SU-DHL-6 (cell line): ENCODE measurements around the gene IL37.
"Not testable (repeated sequence)": the region's sequence is repeated elsewhere in the genome, so short reads cannot be mapped to it uniquely, and the experiment has no call there.

Source experiments
- H2AFZ ChIP-seq: fragments of 200-600 bp; sonication (generic); 2 replicates; pipeline ENCODE4 v1.6.1; 2014; ENCODE audit warnings: low read depth, mild to moderate bottlenecking, moderate library complexity, mixed read lengths, antibody characterized with exemption, low read length; ENCODE audit not compliant: severe bottlenecking
- H3F3A ChIP-seq: fragments of 200-600 bp; shearing (Covaris generic); 2 replicates; pipeline ENCODE4 v1.6.0; 2016; ENCODE audit warnings: antibody characterized with exemption, mild to moderate bottlenecking; ENCODE audit not compliant: insufficient read depth
- H3K27ac ChIP-seq: fragments of 200-600 bp; sonication (generic); 2 replicates; pipeline ENCODE4 v1.5.1; 2016; ENCODE audit warnings: low read depth, mild to moderate bottlenecking, low read length, moderate library complexity, mixed read lengths
- H3K27me3 ChIP-seq: fragments of 200-600 bp; sonication (generic), shearing (Covaris generic); 2 replicates; pipeline ENCODE4 v1.6.0; 2014; ENCODE audit warnings: mild to moderate bottlenecking, low read length
- H3K36me3 ChIP-seq: fragments of 200-600 bp; sonication (generic); 2 replicates; pipeline ENCODE4 v1.6.1; 2014; ENCODE audit warnings: mild to moderate bottlenecking, low read length, mixed read lengths
- H3K4me2 ChIP-seq: fragments of 300-600, 200-600 bp; shearing (Covaris generic), sonication (generic); 2 replicates; pipeline ENCODE4 v1.6.0; 2014; ENCODE audit warnings: low read length, low read depth, mild to moderate bottlenecking; ENCODE audit not compliant: poor library complexity, severe bottlenecking
- H3K4me3 ChIP-seq: fragments of 200-600 bp; sonication (generic); 2 replicates; pipeline ENCODE4 v1.5.1; 2014; ENCODE audit warnings: antibody characterized with exemption, low read length, mild to moderate bottlenecking, mixed read lengths; ENCODE audit not compliant: insufficient read depth, poor library complexity, severe bottlenecking
- H3K79me2 ChIP-seq: fragments of 200-600 bp; sonication (generic); 2 replicates; pipeline ENCODE4 v1.6.1; 2014; ENCODE audit warnings: mild to moderate bottlenecking, low read length, moderate library complexity; ENCODE audit not compliant: insufficient read depth
- H3K9ac ChIP-seq: fragments of 200-600 bp; sonication (generic); 2 replicates; pipeline ENCODE4 v1.7.0; 2014; ENCODE audit warnings: mild to moderate bottlenecking, low read length
- H3K9me2 ChIP-seq: fragments of 200-600 bp; sonication (generic); replicated peaks from 2 replicates; pipeline ENCODE4 v1.6.1; 2014; ENCODE audit warnings: low read length; ENCODE audit not compliant: insufficient read depth
- H3K9me3 ChIP-seq: fragments of 200-600 bp; sonication (generic); 2 replicates; pipeline ENCODE4 v1.6.1; 2014; ENCODE audit warnings: low read length, mixed read lengths; ENCODE audit not compliant: insufficient read depth
- H4K20me1 ChIP-seq: fragments of 200-600 bp; sonication (generic); 2 replicates; pipeline ENCODE4 v1.6.1; 2014; ENCODE audit warnings: low read depth, mild to moderate bottlenecking, antibody characterized with exemption, low read length, moderate library complexity, mixed read lengths
- EZH2phosphoT487 ChIP-seq: fragments of 200-600 bp; sonication (generic), shearing (Covaris generic); conservative IDR thresholded peaks from 2 replicates; pipeline ENCODE4 v1.6.1; 2018; ENCODE audit warnings: mild to moderate bottlenecking, antibody characterized with exemption, low read length, moderate library complexity, mixed read lengths
- TF ChIP-seq, protein P1 (sequence below): fragments of 200-600 bp; sonication (generic); IDR thresholded peaks from one replicate; pipeline ENCODE4 v1.5.1; 2017; ENCODE audit warnings: antibody characterized with exemption, mild to moderate bottlenecking, low read length, moderate library complexity; ENCODE audit not compliant: insufficient read depth, poor library complexity, severe bottlenecking

IL37 gene

DNA sequence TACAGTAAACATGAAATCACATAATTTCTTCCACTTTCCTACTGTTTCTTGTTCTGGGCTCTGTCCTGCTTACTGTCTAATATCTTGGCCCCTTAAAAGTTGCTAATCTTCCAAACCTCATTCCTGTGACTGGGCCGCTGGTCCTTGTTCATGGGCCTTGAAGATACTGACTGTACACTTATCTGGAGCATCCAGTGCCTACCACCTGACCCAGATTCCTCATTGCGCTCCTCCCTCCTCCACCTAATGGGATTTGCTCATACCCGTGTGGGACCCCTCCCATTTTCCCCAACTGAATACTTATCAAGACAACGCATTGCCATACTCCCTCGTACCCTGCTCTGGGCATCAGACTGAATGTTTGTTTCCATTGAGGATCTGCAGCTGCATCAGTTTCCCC, 6.1 kb upstream of the IL37 start:
- Histone ChIP-seq H2AFZ (no peak overlapping the region), H3K27me3 (no peaks in the 10 kb centered on the region), H3K9ac (no peak overlapping the region), H4K20me1 (no peaks in the 10 kb centered on the region), H3F3A (no peaks in the 10 kb centered on the region), H3K27ac (no peak overlapping the region), H3K9me2 (no peaks in the 10 kb centered on the region), H3K4me2 (no peak overlapping the region), H3K9me3 (no peaks in the 10 kb centered on the region), H3K4me3 (no peak overlapping the region), H3K36me3 (no peaks in the 10 kb centered on the region), H3K79me2 (no peaks in the 10 kb centered on the region)
- TF ChIP-seq EZH2phosphoT487, result no peak
- TF ChIP-seq, protein P1, sequence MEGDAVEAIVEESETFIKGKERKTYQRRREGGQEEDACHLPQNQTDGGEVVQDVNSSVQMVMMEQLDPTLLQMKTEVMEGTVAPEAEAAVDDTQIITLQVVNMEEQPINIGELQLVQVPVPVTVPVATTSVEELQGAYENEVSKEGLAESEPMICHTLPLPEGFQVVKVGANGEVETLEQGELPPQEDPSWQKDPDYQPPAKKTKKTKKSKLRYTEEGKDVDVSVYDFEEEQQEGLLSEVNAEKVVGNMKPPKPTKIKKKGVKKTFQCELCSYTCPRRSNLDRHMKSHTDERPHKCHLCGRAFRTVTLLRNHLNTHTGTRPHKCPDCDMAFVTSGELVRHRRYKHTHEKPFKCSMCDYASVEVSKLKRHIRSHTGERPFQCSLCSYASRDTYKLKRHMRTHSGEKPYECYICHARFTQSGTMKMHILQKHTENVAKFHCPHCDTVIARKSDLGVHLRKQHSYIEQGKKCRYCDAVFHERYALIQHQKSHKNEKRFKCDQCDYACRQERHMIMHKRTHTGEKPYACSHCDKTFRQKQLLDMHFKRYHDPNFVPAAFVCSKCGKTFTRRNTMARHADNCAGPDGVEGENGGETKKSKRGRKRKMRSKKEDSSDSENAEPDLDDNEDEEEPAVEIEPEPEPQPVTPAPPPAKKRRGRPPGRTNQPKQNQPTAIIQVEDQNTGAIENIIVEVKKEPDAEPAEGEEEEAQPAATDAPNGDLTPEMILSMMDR, result no peak

DNA sequence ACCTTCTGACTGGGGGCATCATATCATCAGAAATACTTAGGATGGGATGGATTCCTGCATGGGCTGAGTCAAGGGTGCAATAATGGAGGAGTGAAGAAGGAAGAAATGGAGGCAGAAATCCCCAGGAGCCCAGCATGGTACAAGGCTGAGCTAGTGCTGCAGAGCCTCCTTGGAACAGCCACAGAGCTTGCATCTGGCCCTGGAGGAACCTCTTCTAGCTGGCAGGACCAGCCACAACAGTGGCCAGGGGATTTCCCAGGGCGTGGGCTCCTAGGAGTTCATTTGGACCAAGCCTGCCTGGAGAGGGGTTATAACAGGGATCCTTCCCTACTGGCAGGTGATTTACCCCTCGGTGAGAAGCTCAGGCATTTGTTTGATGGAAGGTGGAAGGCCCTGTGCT, 4.7 kb upstream of the IL37 start:
- Histone ChIP-seq H3F3A (no peaks in the 10 kb centered on the region), H3K79me2 (no peaks in the 10 kb centered on the region), H3K9me3 (no peaks in the 10 kb centered on the region), H3K36me3 (no peaks in the 10 kb centered on the region), H3K9me2 (no peaks in the 10 kb centered on the region), H3K4me3 (no peak overlapping the region), H3K4me2 (no peak overlapping the region), H3K27me3 (no peaks in the 10 kb centered on the region), H4K20me1 (no peaks in the 10 kb centered on the region), H3K27ac (no peak overlapping the region), H3K9ac (no peak overlapping the region), H2AFZ (no peak overlapping the region)
- no peak for TF ChIP-seq EZH2phosphoT487
- TF ChIP-seq, protein P1, result no peak

DNA sequence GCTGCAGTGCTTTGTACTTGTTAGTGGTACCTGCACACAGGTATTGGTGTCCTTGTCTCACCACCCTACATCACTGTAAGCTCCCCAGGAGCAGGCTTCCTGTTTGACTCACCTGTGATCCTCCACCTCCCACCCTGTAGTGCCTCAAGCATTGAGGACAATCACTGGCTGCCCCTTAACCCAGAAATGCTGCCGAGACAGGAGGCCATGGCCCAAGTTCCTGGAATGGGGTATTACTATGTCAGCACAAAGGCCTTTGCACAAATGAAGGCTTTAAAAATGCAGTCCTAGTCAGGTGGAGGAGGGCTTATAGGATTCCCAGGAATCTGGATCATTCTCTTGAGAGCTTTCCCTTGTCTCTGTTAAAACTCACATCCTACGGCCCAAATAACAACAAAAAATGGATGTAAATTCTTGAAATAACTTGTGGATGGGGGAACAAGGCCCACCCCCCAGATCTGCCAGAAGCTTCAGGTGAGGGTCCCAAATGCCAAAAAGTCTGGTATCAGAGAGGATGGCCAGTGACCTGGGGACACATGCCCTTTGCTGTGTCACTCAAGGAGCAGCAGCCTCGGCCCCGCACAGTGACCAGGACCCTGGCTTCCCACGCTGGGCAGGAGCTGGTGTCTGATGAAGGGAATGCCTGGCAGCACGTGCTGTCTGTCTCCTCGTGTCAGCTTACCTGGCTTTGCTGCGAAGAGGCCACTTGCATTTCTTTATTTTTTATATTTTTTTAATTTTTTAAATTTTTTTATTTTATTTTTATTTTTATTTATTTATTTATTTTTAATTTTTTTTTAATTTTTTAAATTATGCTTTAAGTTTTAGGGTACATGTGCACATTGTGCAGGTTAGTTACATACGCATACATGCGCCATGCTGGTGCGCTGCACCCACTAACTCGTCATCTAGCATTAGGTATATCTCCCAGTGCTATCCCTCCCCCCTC, 3.7 kb upstream of the IL37 start:
- Histone ChIP-seq H3F3A (no peaks in the 10 kb centered on the region), H3K79me2 (no peaks in the 10 kb centered on the region), H3K9me2 (no peaks in the 10 kb centered on the region), H3K27ac (no peak overlapping the region), H3K4me2 (no peak overlapping the region), H3K27me3 (no peaks in the 10 kb centered on the region), H3K4me3 (no peak overlapping the region), H4K20me1 (no peaks in the 10 kb centered on the region), H2AFZ (no peak overlapping the region), H3K9ac (no peak overlapping the region), H3K9me3 (no peaks in the 10 kb centered on the region), H3K36me3 (no peaks in the 10 kb centered on the region)
- TF ChIP-seq, protein P1, result no peak
- no peak for TF ChIP-seq EZH2phosphoT487

DNA sequence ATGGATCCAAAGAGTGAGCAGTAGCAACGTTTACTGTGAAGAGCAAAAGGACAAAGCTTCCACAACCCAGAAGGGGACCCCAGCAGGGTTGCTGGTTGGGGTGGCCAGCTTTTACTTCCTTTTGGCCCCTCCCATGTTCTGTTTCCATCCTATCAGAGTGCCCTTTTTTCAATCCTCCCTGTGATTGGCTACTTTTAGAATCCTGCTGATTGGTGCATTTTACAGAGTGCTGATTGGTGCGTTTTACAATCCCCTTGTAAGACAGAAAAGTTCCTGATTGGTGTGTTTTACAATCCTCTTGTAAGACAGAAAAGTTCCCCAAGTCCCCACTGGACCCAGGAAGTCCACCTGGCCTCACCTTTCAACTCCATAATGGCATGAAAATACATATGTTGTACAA, 2.4 kb upstream of the IL37 start:
- H3F3A ChIP-seq, H3K27me3 ChIP-seq, H3K9me3 ChIP-seq, H4K20me1 ChIP-seq, H3K79me2 ChIP-seq, H3K9me2 ChIP-seq, H3K4me3 ChIP-seq, H2AFZ ChIP-seq, H3K4me2 ChIP-seq, H3K36me3 ChIP-seq, H3K9ac ChIP-seq, H3K27ac ChIP-seq: not testable (repeated sequence)
